Progenitor cell of endocrine pancreas (in vitro differentiated cells): Measurements from ENCODE around the gene NR6A1. TPM values are rescaled to one million over a fixed set of nuclear protein-coding genes. Genes with fewer than 3 reads are reported as not detected.

ENCODE experiments used
- DNase-seq: peaks from one replicate; pipeline ENCODE4 v3.0.0; 2021; ENCODE audit warnings: low spot score; ENCODE audit not compliant: unreplicated experiment
- H3K27ac Mint-ChIP-seq: 2 replicates; pipeline ENCODE4 v1.8.0; 2021; ENCODE audit warnings: mild to moderate bottlenecking, moderate library complexity, mixed read lengths
- H3K27me3 Mint-ChIP-seq: 2 replicates; pipeline ENCODE4 v1.8.0; 2021; ENCODE audit warnings: mixed read lengths
- H3K36me3 Mint-ChIP-seq: 2 replicates; pipeline ENCODE4 v1.8.0; 2022; ENCODE audit warnings: mixed read lengths; ENCODE audit not compliant: insufficient read depth
- H3K4me1 Mint-ChIP-seq: 2 replicates; pipeline ENCODE4 v1.8.0; 2021; ENCODE audit warnings: low read depth, mixed read lengths
- H3K4me3 Mint-ChIP-seq: 2 replicates; pipeline ENCODE4 v1.8.0; 2021; ENCODE audit warnings: low read depth, mild to moderate bottlenecking, moderate library complexity, mixed read lengths
- H3K9me3 Mint-ChIP-seq: 2 replicates; pipeline ENCODE4 v1.8.0; 2021; ENCODE audit warnings: low read depth, mixed read lengths
- total RNA-seq: library from RNA; stranded (reverse); gene quantifications from 2 replicates; pipeline ENCODE4 v1.2.1, GENCODE V29; 2021
- TF ChIP-seq, protein P1 (sequence below): fragments of 200-600 bp; sonication (generic); IDR thresholded peaks from one replicate; pipeline ENCODE4 v1.5.0; 2021; ENCODE audit warnings: antibody characterized with exemption, mild to moderate bottlenecking; ENCODE audit not compliant: unreplicated experiment

The NR6A1 gene
- total RNA-seq, 1 donor from 2014 or later, result 86.4 TPM

DNA sequence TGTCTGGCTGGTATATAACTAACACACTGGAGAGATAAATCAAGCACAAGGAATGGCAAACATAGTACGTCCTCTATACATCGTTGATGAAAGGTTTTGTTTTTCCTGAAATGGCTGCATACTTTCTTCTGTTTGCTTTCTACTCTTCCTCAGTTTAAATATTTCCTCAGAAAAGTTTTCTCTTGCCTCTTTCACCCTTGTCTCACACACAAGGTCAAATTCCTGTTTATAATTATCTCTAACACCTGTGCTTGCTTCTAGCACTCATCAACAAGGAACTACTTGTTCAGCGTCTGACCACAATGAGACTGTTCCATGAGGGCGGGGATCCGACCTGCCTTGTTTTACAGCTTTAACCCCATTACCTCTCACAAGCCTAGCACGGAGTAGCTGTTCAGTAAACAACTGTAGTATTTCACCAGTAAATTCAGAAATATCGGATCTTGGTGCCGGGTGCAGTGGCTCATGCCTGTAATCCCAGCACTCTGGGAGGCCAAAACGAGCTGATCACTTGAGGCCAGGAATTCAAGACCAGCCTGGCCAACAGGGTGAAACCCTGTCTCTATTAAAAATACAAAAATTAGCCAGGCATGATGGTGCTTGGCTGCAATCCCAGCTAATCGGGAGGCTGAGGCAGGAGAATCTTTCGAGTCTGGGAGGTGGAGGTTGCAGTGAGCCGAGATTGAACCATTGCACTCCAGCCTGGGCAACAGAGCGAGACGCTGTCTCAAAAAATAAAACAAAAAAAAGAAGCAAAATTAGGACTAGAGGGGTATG lies 37.0 kb downstream of the NR6A1 start:
- no peaks in the 10 kb centered on the region for H3K9me3 Mint-ChIP-seq
- peaks cover 22% of the 10 kb centered on the region for H3K36me3 Mint-ChIP-seq
- H3K27me3 Mint-ChIP-seq, result no peaks in the 10 kb centered on the region
- TF ChIP-seq, protein P1, sequence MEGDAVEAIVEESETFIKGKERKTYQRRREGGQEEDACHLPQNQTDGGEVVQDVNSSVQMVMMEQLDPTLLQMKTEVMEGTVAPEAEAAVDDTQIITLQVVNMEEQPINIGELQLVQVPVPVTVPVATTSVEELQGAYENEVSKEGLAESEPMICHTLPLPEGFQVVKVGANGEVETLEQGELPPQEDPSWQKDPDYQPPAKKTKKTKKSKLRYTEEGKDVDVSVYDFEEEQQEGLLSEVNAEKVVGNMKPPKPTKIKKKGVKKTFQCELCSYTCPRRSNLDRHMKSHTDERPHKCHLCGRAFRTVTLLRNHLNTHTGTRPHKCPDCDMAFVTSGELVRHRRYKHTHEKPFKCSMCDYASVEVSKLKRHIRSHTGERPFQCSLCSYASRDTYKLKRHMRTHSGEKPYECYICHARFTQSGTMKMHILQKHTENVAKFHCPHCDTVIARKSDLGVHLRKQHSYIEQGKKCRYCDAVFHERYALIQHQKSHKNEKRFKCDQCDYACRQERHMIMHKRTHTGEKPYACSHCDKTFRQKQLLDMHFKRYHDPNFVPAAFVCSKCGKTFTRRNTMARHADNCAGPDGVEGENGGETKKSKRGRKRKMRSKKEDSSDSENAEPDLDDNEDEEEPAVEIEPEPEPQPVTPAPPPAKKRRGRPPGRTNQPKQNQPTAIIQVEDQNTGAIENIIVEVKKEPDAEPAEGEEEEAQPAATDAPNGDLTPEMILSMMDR, result no peak
- H3K27ac Mint-ChIP-seq, result peak overlapping the region; percentile 93
- peaks cover 25% of the 10 kb centered on the region for H3K4me1 Mint-ChIP-seq
- DNase-seq, result no peak
- no peak overlapping the region for H3K4me3 Mint-ChIP-seq

DNA sequence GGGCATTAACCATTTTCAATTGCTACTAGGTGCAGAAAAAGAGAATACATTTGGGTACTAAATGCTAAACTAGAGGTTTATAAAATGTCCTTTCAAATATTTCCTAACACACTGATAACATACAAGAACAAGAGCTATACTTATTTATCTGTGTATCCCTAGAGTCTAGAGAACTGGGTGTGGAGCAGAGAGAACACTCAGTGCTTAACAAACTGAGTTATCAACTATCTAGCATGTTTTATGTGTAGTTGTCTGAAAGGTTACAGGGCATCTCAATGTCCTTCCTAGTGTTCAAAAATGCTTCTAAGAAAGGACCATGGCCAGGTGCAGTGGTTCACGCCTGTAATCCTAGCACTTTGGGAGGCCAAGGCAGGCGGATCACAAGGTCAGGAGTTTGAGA lies 40.3 kb downstream of the NR6A1 start:
- DNase-seq, result no peak
- TF ChIP-seq, protein P1, result no peak
- Mint-ChIP-seq H3K36me3 (peaks cover 23% of the 10 kb centered on the region), H3K9me3 (no peaks in the 10 kb centered on the region), H3K27me3 (no peaks in the 10 kb centered on the region), H3K4me1 (peaks cover 34% of the 10 kb centered on the region), H3K4me3 (no peak overlapping the region), H3K27ac (peak overlapping the region; percentile 21)

DNA sequence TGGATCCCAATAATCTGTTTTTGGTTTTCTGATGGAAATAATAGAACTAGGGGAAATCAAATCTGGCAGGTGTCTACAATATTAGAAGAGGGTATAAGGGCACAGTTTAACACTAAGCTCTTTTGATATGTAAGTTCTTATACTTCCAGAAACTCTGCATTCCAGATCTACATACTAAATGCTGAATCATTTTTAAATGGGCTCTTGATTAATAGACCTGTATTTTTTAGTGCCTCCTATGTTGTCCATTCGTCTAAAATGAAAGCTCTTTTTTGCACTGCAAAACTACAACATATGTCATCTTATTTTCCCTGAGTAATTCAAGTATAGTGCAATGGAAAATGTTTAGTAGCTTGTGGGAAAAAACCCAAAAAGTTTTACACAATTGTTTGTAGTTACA lies 44.2 kb downstream of the NR6A1 start:
- Mint-ChIP-seq H3K27me3 (no peaks in the 10 kb centered on the region), H3K27ac (peak overlapping the region; percentile 65)
- TF ChIP-seq, protein P1, result no peak

DNA sequence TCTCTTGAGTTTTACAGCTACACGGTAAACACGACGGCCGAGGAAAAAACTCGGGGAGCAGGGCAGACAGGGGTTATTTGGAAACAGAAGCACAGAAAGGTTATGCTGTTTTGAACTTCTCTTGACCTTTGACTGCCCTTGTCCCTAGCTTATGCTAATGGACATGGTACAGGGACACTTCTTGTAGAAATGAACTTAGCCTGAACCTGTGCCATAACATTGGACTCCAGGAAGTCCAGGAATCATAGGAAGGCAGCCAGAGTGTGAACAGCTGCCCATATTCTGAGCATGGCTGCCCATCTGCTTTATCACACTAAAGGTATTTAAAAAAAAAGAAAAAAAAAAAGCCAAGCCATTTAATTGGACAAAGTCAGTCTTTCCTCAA lies 46.1 kb downstream of the NR6A1 start:
- TF ChIP-seq, protein P1, result no peak
- H3K27ac Mint-ChIP-seq, result peak overlapping the region; percentile 83

More for the DNA sequence above, 44.2 kb downstream of the NR6A1 start:
- H3K4me1 Mint-ChIP-seq, result peaks cover 36% of the 10 kb centered on the region
- H3K4me3 Mint-ChIP-seq, result no peak overlapping the region
- no peak for DNase-seq
- no peaks in the 10 kb centered on the region for H3K9me3 Mint-ChIP-seq
- H3K36me3 Mint-ChIP-seq, result peaks cover 16% of the 10 kb centered on the region

DNA sequence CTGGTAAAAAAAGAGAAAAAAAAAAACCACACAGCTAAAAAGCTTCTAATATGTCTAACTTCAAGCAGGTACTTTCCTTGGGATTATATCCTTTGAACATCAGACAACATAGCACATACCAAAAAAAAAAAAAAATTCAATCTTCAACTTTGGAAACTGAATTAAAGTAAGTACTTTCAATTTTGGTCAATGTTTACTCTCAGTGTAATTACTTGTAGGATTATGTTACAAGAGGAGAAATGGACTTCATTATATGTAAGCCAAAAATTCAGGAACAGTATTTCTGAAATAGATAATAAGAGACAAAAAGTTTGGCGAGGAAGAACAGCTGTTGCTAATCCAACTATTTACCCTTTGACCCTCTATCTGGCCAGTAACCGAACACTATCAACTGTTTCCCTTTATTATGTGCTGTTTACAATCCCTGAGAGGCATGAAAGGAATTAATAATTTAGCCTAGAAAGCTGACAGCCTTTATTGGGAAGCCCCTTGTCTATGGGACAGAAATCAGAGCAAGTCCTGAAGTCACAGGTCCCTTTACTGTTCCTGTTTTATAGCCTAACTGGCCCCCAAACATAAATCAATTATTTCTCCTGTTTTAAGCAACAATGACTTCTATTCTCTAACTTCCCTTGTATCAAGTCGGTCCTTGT lies 46.6 kb downstream of the NR6A1 start:
- no peaks in the 10 kb centered on the region for H3K9me3 Mint-ChIP-seq
- no peaks in the 10 kb centered on the region for H3K27me3 Mint-ChIP-seq
- H3K4me3 Mint-ChIP-seq, result peak overlapping the region; percentile 14
- peaks cover 48% of the 10 kb centered on the region for H3K4me1 Mint-ChIP-seq
- H3K27ac Mint-ChIP-seq, result peak overlapping the region; percentile 83
- DNase-seq, result no peak
- TF ChIP-seq, protein P1, result no peak
- peaks cover 4% of the 10 kb centered on the region for H3K36me3 Mint-ChIP-seq

More for the DNA sequence above, 46.1 kb downstream of the NR6A1 start:
- no peak for DNase-seq
- Mint-ChIP-seq H3K27me3 (no peaks in the 10 kb centered on the region), H3K4me1 (peaks cover 48% of the 10 kb centered on the region), H3K36me3 (peaks cover 4% of the 10 kb centered on the region), H3K9me3 (no peaks in the 10 kb centered on the region), H3K4me3 (no peak overlapping the region)
